Measurements from ENCODE around the gene GSG1.

The GSG1 gene

DNA sequence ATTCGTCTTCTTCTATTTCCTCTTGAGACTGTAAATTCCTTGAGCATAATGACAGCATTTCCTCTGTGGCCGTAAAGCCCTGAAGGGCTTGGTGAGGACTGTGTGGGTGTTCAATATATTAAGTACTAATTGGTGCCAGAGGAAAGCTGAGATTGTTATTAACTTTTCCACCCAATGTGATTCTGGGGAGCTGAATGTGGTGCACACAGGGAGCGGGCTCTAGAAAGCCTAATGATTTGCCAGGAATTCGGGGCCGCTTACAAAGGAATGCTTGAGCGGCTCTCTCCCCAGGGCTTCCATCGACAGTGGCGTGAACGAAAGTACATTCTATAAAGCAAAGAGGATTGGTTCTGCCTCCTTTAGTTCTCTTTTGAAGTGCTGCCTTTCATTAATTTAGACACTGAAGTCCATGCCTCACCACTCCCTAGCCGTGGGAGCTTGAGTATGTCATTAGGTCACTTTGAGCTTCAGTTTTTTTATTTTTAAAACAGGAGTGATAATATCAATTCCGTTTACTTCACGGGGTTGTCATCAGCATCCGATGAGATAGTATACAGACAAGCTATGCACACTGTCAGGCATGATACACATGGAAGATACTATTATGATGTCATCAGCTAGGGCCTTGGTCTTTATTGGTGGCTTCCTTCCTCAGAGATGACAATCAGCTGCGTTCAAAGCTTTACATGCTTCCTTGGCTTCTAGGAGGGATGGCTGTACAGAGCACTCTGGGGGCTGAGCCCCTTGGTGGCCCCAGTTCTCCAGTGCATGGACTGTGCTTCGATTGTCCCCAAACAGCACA is 11.0 kb upstream of the GSG1 start:
- TF ChIP-seq CTCF (conservative IDR thresholded peaks at IDR 0.05; ENCODE audit: low read depth, low read length): no peak
- peak overlapping the region; percentile 20 for H3K4me3 ChIP-seq (ENCODE audit: low read depth, low read length)
- no peak for DNase-seq (ENCODE audit: low read depth)

GRCh38 chr12:13112968-13113367 is 9.5 kb upstream of the GSG1 start:
- no peak overlapping the region for H3K4me3 ChIP-seq (ENCODE audit: low read depth, low read length)
- no peak for TF ChIP-seq CTCF (conservative IDR thresholded peaks at IDR 0.05; ENCODE audit: low read depth, low read length)
- no peak for DNase-seq (ENCODE audit: low read depth)

GRCh38 chr12:13106666-13107065 is 3.2 kb upstream of the GSG1 start:
- TF ChIP-seq CTCF (conservative IDR thresholded peaks at IDR 0.05; ENCODE audit: low read depth, low read length): no peak
- H3K4me3 ChIP-seq (ENCODE audit: low read depth, low read length): no peak overlapping the region

GRCh38 chr12:13105781-13106180 is 2.3 kb upstream of the GSG1 start:
- H3K4me3 ChIP-seq (ENCODE audit: low read depth, low read length): no peak overlapping the region
- no peak for DNase-seq (ENCODE audit: low read depth)
- no peak for TF ChIP-seq CTCF (conservative IDR thresholded peaks at IDR 0.05; ENCODE audit: low read depth, low read length)

More at GRCh38 chr12:13106666-13107065, 3.2 kb upstream of the GSG1 start:
- no peak for DNase-seq (ENCODE audit: low read depth)

- DNase-seq (ENCODE audit: low read depth): no peak
- H3K4me3 ChIP-seq (ENCODE audit: low read depth, low read length): no peak overlapping the region
- no peak for TF ChIP-seq CTCF (conservative IDR thresholded peaks at IDR 0.05; ENCODE audit: low read depth, low read length)
Observed at GRCh38 chr12:13104409-13104808, 942 bp upstream of the GSG1 start.

- peak; percentile 66 for DNase-seq (ENCODE audit: low read depth)
Observed at GRCh38 chr12:13102461-13103195, 839 bp downstream of the GSG1 start.

More at GRCh38 chr12:13102461-13103195, 839 bp downstream of the GSG1 start:
- no peak for TF ChIP-seq CTCF (conservative IDR thresholded peaks at IDR 0.05; ENCODE audit: low read depth, low read length)
- H3K4me3 ChIP-seq (ENCODE audit: low read depth, low read length): no peak overlapping the region

Measured in choroid plexus epithelial cell (primary cell).